GM18498 (cell line): ENCODE results near the gene KCNA3.
"Not testable (repeated sequence)": the region's sequence is repeated elsewhere in the genome, so short reads cannot be mapped to it uniquely, and the experiment has no call there.

ENCODE experiments used
- ATAC-seq: cut with Tn5 transposase; IDR thresholded peaks from one replicate; pipeline ENCODE4 v1.9.1; 2021; ENCODE audit warnings: mild to moderate bottlenecking, moderate library complexity; ENCODE audit not compliant: unreplicated experiment

KCNA3 gene

DNA sequence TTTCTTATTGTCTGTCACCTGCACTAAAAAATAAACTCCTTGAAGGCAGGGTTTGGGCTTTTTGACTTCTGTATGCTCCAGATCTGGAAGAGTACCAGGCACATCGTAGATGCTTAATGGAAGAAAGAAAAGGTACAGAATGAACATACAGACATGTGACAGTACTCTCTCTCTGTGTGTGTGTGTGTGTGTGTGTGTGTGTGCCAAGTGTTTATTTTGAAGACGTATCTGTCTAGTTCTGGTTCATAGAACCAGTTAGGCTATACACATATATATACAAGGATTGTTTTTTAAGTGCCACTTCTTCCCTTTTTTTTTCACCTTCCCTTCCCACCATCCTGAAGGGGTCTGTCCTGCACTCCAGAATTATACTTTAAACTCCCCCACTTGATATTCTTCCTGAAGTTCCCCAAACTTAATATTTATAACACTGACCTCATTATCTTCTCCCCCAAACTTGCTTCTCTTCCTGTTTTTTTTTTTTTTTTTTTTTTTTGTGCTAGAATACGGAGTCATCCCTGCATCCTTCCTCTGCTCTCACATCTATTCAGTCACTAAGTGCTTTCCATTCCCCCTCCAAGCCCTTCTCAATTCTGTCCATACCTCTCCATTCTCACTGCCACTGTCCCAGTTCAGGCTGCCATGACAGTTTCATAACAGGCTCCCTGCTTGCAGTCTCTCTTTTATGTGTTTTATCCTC, 5.4 kb upstream of the KCNA3 start:
- no peak for ATAC-seq

DNA sequence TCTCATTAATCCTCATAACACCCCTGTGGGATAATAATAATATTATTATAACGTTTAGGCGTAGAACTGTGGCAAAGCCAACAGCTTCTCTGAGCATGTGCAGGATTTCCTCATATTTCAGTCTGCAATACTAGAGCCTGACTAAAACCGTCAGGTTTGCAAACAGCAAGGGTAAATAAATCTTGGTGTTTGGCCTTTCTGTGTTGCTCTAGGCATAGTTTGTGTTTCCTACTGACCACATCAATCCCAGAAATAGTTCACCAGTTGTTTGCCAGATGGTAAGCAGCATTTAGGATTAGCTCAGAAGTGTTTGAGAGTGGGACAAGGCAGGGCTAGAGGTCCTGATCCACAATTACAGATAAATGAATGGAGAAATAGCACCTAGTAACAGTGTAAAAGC, 2.8 kb upstream of the KCNA3 start:
- no peak for ATAC-seq

DNA sequence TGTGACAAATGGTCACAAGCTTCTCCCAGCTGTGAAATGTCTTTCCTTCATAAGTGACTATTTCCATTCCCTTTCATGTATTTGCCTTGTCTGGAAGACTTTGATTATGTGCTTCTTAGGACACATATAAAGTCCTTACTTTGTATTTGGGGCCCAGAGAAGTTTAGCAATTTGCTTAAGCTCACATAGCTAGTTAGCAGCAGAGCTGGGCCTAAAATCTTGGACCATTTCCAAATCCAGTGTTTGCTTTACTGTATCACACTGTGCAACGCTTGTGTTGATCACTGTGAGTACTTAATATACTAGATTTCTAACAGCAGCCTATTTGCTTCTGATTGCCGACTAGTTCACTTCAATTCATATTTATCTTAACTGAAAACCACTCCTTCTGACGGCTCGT, 2.2 kb upstream of the KCNA3 start:
- ATAC-seq: no peak

DNA sequence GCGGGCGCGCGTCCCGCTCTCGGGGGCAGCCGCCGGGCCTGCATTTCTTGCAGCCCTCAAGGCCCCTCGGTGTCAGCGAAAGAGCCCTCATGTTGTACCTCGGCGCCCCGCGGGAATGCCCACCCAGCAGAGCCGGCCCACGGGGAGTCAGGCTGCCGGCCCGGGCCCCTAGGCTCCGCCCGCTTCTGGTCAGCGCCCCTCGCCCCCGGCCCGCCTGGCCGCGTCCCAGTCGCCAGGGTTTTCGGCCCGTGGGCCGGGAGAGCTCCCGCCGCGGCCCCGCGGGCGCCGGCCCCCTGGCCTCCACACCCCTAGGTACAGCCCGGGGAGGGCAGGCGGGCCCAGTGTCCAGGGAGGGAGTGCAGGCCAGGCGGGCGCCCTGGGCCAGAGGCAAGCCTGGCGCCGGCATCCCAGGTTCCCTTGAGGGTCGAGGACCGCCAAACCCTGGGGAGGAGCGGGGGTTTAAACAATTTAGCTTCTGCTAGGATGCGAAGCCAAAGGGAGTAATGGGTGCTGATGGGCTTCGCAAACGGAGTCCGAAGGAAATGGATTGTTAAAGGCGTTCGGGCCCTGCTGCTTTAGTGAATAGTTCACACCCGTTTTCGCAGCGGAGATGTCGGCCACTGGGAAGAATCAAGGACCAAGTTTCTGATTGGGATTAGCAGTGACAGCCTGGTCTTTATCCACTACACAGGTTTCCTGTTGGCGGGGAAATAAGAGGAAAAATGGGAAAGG, 486 bp upstream of the KCNA3 start:
- ATAC-seq: peak; percentile 13

DNA sequence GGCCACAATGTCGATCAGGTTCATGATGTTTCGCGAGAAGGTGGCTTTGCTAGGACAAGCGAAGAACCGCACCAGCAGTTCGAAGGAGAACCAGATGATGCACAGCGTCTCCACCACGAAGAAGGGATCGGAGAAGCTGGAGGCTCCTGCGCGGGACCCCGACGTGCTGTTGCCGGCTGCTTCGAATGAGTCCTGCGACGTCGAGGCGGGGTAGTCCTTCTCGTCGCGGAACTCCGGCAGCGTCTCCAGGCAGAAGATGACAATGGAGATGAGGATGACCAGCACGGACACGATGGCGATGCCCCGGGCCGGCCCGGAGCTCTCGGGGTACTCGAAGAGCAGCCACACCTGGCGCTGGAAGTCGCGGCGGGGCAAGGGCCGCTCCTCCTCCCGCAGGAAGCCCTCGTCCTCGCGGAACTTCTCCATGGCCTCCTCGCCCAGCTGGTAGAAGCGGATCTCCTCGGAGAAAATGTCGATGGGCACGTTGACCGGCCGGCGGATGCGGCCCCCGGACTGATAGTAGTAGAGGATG, 869 bp downstream of the KCNA3 start:
- no peak for ATAC-seq

DNA sequence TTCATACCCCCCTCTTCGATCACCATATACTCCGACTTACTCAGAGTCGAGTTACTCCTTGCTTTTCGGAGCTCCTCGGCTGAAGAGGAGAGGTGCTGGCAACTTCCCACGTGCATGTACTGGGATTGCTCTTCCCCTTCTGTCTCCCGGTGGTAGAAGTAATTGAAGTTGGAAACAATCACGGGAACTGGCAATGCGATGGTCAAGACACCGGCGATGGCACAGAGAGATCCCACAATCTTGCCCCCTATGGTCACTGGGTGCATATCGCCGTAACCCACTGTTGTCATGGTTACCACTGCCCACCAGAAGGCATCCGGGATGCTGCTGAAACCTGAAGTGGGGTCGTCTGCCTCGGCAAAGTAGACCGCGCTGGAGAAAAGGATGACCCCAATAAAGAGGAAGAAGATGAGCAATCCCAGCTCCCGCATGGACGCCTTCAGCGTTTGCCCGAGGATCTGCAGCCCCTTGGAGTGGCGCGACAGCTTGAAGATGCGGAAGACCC, 1.5 kb downstream of the KCNA3 start:
- no peak for ATAC-seq

DNA sequence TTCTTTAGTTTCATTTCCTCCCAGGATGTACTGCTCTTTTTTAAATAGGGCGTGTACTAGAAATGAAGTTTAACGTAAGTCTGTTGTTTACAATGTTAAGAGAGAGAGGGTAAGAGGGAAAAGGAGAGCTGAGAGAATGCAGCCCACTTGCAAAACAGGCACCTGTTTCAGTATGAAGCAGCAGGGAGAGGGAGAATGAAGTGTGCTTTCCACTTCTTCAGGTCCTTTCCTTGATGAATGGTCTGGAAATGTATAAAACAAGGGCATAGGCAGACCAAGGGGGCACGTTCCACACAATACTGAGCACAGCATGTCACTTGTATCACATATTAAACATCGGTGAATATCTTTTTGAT, 2.0 kb downstream of the KCNA3 start:
- ATAC-seq: peak; percentile 48

DNA sequence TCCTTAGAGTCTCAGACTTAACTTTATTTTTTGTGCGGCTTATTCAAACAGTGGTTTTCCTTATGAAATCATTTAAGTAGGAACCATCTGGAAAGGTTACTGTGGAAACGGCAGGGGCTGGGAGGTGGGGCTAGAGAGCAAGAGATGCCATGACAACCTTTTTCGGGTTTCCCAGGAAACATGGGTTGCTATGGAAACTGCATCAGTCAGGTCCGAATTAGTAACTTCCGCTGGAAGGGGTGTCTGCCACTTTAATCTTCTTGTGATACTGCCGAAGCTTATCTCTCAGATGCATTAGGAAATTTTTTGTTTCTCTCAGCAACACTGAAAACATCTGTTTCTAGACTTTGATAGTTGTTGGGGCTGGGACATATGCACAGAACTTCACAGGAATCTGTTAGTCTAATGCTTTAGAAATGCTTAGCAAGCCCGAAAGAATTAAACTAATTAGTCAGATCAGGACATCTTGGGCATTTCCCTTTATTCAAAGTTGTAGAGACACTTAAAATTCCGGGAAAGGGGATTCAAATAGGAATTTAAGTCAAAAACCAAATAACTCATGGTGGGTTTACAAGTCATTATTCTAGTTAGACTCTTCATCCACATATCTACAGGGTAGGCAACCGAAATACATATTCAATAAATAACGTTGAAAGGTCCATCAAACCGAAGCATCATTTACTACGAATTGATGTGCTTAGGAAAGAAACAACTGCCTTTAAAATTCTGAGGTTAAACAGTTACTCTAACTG, 2.6 kb downstream of the KCNA3 start:
- ATAC-seq: no peak

DNA sequence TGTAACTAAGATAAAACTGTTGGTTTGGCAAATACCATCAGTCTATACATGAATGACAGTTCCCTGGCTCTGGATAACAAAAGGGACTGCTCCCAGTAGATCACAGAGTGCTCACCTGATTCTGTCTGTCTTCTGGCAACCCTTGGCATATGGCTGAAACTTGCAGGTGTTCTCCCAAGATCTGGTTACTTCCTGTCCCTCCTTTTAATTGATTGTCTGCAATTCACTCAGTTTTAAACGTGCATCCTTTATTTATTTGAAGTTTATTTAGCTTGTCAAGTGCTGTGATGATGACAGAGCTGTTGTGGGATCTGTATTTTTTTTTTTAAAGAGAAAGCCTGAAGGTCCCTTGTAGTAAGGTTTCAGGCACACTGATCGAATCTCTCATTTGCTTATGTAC, 3.4 kb downstream of the KCNA3 start:
- ATAC-seq: no peak

DNA sequence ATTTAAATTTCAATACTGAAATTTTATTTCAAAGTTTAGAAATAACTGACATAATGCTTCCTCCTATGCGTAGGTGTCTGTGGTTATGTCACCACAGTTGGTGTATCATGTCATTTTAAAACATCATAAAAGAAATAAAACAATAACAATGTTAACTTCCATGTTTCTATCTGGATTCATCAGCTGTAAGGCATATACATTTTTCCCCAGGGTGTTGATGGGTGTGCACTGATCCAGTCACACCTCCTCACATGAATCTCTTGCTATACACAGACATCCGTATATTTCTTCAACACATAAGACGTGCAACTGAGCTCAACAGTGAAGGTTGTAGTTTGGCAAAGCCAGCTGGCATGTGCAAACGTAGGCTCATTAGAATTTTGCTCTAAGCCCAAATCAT, 6.2 kb downstream of the KCNA3 start:
- ATAC-seq: no peak

DNA sequence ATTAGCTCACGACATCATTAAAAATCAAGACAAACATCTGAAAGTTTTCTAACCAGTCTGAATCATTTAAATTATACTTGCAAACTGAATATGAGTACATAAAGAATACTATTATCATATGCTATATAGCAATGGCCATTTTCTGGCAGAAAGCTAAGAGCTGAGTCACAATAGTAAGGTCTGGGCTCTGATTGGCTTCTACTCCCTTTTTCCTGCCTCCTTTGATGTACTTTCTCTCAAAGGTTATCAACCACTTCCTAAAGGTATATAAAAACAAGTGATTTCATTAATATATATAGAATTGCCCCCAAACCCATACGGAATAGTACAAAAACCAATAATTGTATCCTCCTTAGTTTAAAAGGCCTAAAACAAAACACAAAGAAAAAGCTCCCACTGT, 7.0 kb downstream of the KCNA3 start:
- no peak for ATAC-seq

DNA sequence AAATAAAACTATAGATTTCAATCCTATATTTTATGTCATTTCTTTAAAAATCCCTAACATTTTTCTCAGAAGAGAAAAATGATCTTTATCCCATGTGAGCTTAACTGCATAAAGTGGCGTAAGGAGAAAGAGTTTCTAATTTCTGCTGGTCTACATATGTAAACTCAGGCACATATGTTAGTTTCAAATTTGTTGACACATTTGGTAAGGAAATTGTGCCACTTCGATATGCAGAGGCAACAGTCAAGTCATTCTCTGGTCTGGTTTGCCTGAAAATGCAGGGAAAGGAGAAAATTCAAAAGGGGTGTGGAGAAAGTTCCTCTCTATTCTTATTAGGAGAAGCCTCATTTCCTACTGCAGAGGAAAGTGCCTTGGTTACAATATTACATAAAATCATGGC, 11.5 kb downstream of the KCNA3 start:
- no peak for ATAC-seq

DNA sequence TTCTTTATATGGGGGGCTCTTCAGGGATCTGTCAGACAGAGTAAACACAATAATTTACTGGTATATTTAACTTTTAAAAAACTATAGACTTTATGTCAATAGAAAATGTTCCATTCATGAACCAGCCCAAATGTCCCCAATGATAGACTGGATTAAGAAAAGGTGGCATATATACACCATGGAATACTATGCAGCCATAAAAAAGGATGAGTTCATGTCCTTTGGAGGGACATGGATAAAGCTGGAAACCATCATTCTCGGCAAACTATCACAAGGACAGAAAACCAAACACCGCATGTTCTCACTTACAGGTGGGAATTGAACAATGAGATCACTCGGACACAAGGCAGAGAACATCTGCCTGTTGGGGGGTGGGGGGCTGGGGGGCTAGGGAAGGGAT, 15.2 kb downstream of the KCNA3 start:
- ATAC-seq: not testable (repeated sequence)

DNA sequence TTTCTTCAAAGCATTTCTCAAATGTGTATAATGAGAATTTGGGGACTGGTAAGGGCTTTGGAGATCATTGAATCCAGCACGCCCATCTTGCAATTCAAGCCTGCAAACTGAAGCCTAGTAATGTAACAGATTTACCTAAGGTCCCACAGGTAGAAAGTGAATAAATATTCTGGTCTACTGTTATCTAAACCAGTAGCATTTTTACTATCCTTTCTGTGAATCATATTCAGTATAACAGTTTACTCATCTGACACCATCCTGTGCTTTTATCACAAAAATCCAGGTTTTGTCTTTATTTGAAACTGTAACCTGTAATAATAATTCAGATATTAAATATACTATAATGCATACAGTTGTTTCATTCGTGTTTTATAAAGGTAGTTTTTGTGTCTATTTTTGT, 17.4 kb downstream of the KCNA3 start:
- no peak for ATAC-seq

DNA sequence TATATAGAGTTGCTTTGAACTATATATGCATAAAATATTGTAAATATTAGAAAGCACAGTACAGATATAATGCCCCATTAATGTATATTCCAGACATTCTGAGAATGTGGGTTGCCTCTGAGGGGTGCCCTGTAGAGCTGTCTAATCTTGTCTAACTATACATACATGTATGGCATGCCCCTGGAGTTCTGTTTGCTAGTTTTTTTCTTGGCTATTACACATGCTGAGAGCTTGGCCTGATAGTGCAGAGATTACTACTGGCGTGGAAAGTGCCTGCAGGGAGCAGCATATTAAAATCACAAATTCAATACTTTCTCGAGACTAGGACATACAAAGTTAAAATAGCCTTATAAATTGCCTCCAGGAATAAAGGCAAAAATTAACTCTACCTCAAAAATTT, 24.1 kb downstream of the KCNA3 start:
- ATAC-seq: no peak

DNA sequence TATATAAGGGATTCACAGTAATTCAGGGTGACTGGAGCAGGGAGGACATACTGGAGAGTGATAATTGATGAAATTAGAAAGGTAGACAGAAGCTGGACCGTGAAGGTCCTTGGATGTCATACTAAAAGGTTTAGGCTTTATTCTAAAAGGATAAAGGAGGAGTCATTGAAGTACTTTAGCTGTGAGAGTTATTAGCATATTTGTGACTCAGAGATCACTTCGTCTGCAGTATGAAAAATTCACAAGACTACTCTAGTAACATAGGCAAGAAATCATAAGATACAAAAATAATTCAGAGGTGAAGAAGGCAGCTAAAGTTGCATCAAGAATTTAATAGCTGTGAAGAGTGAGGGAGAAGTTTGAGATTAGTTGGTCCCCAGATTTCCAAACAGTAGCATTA, 26.3 kb downstream of the KCNA3 start:
- no peak for ATAC-seq

DNA sequence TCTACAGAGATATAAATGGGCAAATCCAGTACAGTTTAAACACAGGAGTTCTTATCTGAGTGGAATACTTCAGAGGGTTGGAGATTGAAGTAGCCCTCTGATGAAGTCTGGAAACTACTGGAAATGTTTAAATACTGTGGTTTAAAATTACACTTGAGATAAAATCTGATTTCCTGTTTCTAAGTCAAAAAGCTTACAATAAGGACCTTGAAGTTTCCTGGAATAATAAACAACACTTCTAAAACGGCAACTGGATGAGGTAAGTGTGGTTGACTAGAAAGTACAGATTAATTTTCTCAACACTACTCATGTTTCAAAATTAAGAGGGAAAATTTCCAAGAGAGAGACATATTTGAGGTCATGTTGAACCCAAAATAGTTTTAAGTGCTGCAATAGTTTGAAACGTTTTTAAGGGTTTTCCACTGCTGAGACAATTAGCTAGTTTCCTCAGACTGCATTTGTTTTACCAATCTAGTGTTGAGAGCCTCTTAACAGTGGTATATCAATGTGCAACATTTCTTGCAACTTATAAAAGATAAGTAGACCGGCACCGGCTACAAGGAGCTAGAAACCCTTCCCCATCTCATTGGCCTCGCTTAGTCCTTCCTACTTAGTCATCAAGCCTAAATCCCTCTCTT, 27.4 kb downstream of the KCNA3 start:
- no peak for ATAC-seq

DNA sequence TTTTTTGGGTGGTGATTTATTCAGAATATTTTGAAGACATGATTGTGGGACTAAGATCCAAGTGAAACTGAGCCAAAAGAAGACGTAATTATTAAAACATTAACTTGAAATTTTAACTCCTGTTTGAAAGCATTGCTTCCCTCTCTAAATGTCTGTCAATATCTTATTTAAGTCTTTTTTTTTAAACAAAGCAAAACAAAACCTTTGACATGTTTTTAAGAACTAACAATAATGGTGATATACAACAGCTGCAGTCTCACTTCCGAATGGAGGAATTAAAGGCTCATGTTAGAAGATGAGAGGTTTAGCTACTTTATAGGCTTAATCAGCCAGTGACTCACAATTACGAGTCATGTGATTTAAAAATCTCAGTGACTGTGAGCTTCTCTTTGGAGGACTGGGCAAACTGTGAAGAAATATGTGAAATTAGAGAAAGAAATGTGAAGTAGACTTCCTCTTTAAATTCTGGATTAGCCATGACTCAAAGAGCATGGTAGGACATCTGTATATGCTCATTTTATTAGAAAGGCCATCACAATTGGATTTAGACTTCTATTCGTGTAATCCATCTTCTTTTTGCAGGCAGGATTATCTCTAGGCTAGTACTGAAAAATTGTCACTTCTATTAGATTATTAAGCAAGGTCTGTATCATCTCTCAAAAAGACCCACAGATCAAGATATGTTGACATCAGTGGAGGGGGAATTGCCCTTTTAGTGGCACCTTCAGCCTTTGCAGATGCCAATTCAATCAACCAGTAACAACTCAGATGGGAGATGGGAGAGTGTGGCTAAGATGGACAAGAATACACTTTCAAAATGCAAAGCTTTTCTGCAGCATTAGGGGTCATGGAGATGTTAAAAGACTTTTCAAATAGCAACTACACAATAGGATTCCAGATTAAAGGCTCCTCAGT, 28.7 kb downstream of the KCNA3 start:
- no peak for ATAC-seq

DNA sequence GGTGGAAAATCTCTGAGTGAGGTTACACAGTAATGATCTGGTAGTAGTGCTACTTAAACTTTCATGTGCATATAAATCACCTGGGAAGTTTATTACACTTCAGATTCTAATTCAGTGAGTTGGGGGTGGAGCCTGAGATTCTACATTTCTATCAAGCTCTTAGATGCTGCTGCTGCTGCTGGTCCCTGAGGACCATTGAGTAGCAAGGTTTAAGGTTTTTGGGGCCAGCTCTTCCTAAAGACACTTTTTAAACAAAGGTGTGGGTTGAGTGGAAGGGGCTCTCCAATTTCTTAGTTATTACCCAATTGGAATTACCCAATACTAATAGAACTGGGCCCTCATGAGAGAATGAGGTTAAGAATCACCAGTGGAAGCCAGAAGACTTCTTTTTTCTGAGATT, 29.5 kb downstream of the KCNA3 start:
- no peak for ATAC-seq

DNA sequence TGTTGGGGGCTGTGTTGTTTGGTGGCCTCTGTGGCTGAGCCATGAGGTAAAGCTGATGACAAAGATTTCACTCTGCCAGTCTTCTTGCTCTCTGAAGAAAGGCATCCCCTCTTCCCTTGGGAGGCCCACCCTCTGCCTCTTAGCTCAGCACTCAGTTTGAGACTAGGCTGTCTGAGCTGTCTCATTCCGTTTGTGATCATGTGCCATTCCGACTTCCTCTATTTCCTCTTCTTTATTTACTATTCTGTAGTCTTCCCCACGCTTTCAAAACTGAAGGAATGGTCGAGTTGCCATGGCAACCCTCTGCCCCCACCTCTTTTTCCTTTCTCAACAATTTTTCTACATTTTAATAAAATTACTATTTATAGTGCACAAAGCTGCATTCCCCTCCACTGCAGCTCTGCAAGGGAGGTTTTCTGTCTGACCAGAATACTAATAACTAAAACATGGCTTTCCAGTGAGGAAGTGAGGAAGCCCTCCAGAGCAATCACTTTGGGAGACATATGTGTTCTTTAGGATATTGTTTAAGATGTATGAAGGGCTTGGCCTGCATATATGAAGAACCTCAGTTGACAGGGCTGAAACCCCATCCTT, 30.8 kb downstream of the KCNA3 start:
- no peak for ATAC-seq
